ENCODE results near the gene GIT2. TPM values are rescaled to one million over a fixed set of nuclear protein-coding genes. Genes with fewer than 3 reads are reported as not detected.
A peak's percentile ranks its signal among the peaks of the same experiment; 100 is the strongest.
"Not testable (repeated sequence)": the region's sequence is repeated elsewhere in the genome, so short reads cannot be mapped to it uniquely, and the experiment has no call there.

GIT2 gene
- total RNA-seq, 1 donor from 2014 or later = 37.6 TPM

GRCh38 chr12:109899783-109900751 is 96.1 kb downstream of the GIT2 start, which contains the start of gene TCHP:
TSS of gene TCHP (plus strand) at chr12:109900274. CDS start at chr12:109903027, 2,753 bp downstream.
- Histone ChIP-seq H3K36me3 (ENCODE audit: control insufficient read depth in 3 of 3, insufficient read depth in 3 of 3, low read length in 3 of 3) (peaks cover 21 to 23% (median 22%) of the 10 kb centered on the region in 3 donors), H3K4me3 (ENCODE audit: low read length in 3 of 3) (peak within 1 kb of the TSS; percentile 89 to 97 (median 92)), H3K4me1 (ENCODE audit: control insufficient read depth in 3 of 3, insufficient read depth in 3 of 3, low read length in 3 of 3) (peaks cover 14 to 24% (median 17%) of the 10 kb centered on the region in 3 donors), H3K9ac (ENCODE audit: low read depth in 1 of 3, low read length in 3 of 3) (peak within 1 kb of the TSS; percentile 87 to 91 (median 88)), H3K27ac (ENCODE audit: low read depth, low read length) (peak within 1 kb of the TSS; percentile 77), H3K27me3 (ENCODE audit: control insufficient read depth in 3 of 3, insufficient read depth in 3 of 3, low read length in 3 of 3) (no peaks in the 10 kb centered on the region), H3K9me3 (ENCODE audit: control insufficient read depth in 3 of 3, low read length in 3 of 3) (no peaks in the 10 kb centered on the region)

GRCh38 chr12:109899345-109899744 is 96.8 kb downstream of the GIT2 start:
- peak overlapping the region; percentile 87 to 91 (median 88) for H3K9ac ChIP-seq (ENCODE audit: low read depth in 1 of 3, low read length in 3 of 3)
- peaks cover 13 to 16% (median 15%) of the 10 kb centered on the region in 3 donors for H3K36me3 ChIP-seq (ENCODE audit: control insufficient read depth in 3 of 3, insufficient read depth in 3 of 3, low read length in 3 of 3)
- H3K4me3 ChIP-seq (ENCODE audit: low read length in 3 of 3) = peak overlapping the region in 1 of 3 donors; percentile 92
- H3K27ac ChIP-seq (ENCODE audit: low read depth, low read length) = peak overlapping the region; percentile 77
- H3K9me3 ChIP-seq (ENCODE audit: control insufficient read depth in 3 of 3, low read length in 3 of 3); H3K27me3 ChIP-seq (ENCODE audit: control insufficient read depth in 3 of 3, insufficient read depth in 3 of 3, low read length in 3 of 3): not testable (repeated sequence)
- peaks cover 14 to 24% (median 17%) of the 10 kb centered on the region in 3 donors for H3K4me1 ChIP-seq (ENCODE audit: control insufficient read depth in 3 of 3, insufficient read depth in 3 of 3, low read length in 3 of 3)

GRCh38 chr12:109897029-109897428 is 99.1 kb downstream of the GIT2 start:
- no peaks in the 10 kb centered on the region for H3K36me3 ChIP-seq (ENCODE audit: control insufficient read depth in 3 of 3, insufficient read depth in 3 of 3, low read length in 3 of 3)
- H3K9ac ChIP-seq (ENCODE audit: low read depth in 1 of 3, low read length in 3 of 3) = peak overlapping the region in 1 of 3 donors; percentile 33
- peaks cover 0 to 7% (median 3%) of the 10 kb centered on the region in 3 donors for H3K27me3 ChIP-seq (ENCODE audit: control insufficient read depth in 3 of 3, insufficient read depth in 3 of 3, low read length in 3 of 3)
- no peak overlapping the region for H3K4me3 ChIP-seq (ENCODE audit: low read length in 3 of 3)
- H3K9me3 ChIP-seq (ENCODE audit: control insufficient read depth in 3 of 3, low read length in 3 of 3) = no peaks in the 10 kb centered on the region
- no peak overlapping the region for H3K27ac ChIP-seq (ENCODE audit: low read depth, low read length)
- H3K4me1 ChIP-seq (ENCODE audit: control insufficient read depth in 3 of 3, insufficient read depth in 3 of 3, low read length in 3 of 3) = peaks cover 14 to 24% (median 17%) of the 10 kb centered on the region in 3 donors

- no peak overlapping the region for H3K9ac ChIP-seq (ENCODE audit: low read depth in 1 of 3, low read length in 3 of 3)
- no peaks in the 10 kb centered on the region for H3K36me3 ChIP-seq (ENCODE audit: control insufficient read depth in 3 of 3, insufficient read depth in 3 of 3, low read length in 3 of 3)
- no peak overlapping the region for H3K27ac ChIP-seq (ENCODE audit: low read depth, low read length)
- peaks cover 0 to 7% (median 3%) of the 10 kb centered on the region in 3 donors for H3K27me3 ChIP-seq (ENCODE audit: control insufficient read depth in 3 of 3, insufficient read depth in 3 of 3, low read length in 3 of 3)
- no peak overlapping the region for H3K4me3 ChIP-seq (ENCODE audit: low read length in 3 of 3)
- no peaks in the 10 kb centered on the region for H3K9me3 ChIP-seq (ENCODE audit: control insufficient read depth in 3 of 3, low read length in 3 of 3)
- H3K4me1 ChIP-seq (ENCODE audit: control insufficient read depth in 3 of 3, insufficient read depth in 3 of 3, low read length in 3 of 3) = peaks cover 7 to 16% (median 11%) of the 10 kb centered on the region in 3 donors
Observed at GRCh38 chr12:109896188-109896587, 100.0 kb downstream of the GIT2 start.

GRCh38 chr12:109894939-109895338 is 101.2 kb downstream of the GIT2 start:
- H3K27ac ChIP-seq (ENCODE audit: low read depth, low read length) = no peak overlapping the region

GRCh38 chr12:109893261-109893995 is 102.7 kb downstream of the GIT2 start:
- Histone ChIP-seq H3K27ac (ENCODE audit: low read depth, low read length) (no peak overlapping the region), H3K4me3 (ENCODE audit: low read length in 3 of 3) (no peak overlapping the region), H3K4me1 (ENCODE audit: control insufficient read depth in 3 of 3, insufficient read depth in 3 of 3, low read length in 3 of 3) (peaks cover 0 to 8% (median 2%) of the 10 kb centered on the region in 3 donors), H3K27me3 (ENCODE audit: control insufficient read depth in 3 of 3, insufficient read depth in 3 of 3, low read length in 3 of 3) (peaks cover 0 to 7% (median 3%) of the 10 kb centered on the region in 3 donors), H3K36me3 (ENCODE audit: control insufficient read depth in 3 of 3, insufficient read depth in 3 of 3, low read length in 3 of 3) (no peaks in the 10 kb centered on the region), H3K9ac (ENCODE audit: low read depth in 1 of 3, low read length in 3 of 3) (no peak overlapping the region), H3K9me3 (ENCODE audit: control insufficient read depth in 3 of 3, low read length in 3 of 3) (no peaks in the 10 kb centered on the region)

More at GRCh38 chr12:109894939-109895338, 101.2 kb downstream of the GIT2 start:
- Histone ChIP-seq H3K27me3 (ENCODE audit: control insufficient read depth in 3 of 3, insufficient read depth in 3 of 3, low read length in 3 of 3) (peaks cover 0 to 7% (median 3%) of the 10 kb centered on the region in 3 donors), H3K9ac (ENCODE audit: low read depth in 1 of 3, low read length in 3 of 3) (no peak overlapping the region), H3K36me3 (ENCODE audit: control insufficient read depth in 3 of 3, insufficient read depth in 3 of 3, low read length in 3 of 3) (no peaks in the 10 kb centered on the region), H3K4me3 (ENCODE audit: low read length in 3 of 3) (no peak overlapping the region), H3K4me1 (ENCODE audit: control insufficient read depth in 3 of 3, insufficient read depth in 3 of 3, low read length in 3 of 3) (peaks cover 0 to 5% (median 4%) of the 10 kb centered on the region in 3 donors), H3K9me3 (ENCODE audit: control insufficient read depth in 3 of 3, low read length in 3 of 3) (no peaks in the 10 kb centered on the region)

- Histone ChIP-seq H3K27ac (ENCODE audit: low read depth, low read length) (no peak overlapping the region), H3K27me3 (ENCODE audit: control insufficient read depth in 3 of 3, insufficient read depth in 3 of 3, low read length in 3 of 3) (peaks cover 0 to 7% (median 3%) of the 10 kb centered on the region in 3 donors), H3K9ac (ENCODE audit: low read depth in 1 of 3, low read length in 3 of 3) (no peak overlapping the region), H3K9me3 (ENCODE audit: control insufficient read depth in 3 of 3, low read length in 3 of 3) (no peaks in the 10 kb centered on the region), H3K4me1 (ENCODE audit: control insufficient read depth in 3 of 3, insufficient read depth in 3 of 3, low read length in 3 of 3) (peaks cover 0 to 8% (median 2%) of the 10 kb centered on the region in 3 donors), H3K36me3 (ENCODE audit: control insufficient read depth in 3 of 3, insufficient read depth in 3 of 3, low read length in 3 of 3) (no peaks in the 10 kb centered on the region), H3K4me3 (ENCODE audit: low read length in 3 of 3) (no peak overlapping the region)
Observed at GRCh38 chr12:109892748-109893147, 103.4 kb downstream of the GIT2 start.

GRCh38 chr12:109892165-109892715 is 103.9 kb downstream of the GIT2 start:
- H3K4me1 ChIP-seq (ENCODE audit: control insufficient read depth in 3 of 3, insufficient read depth in 3 of 3, low read length in 3 of 3) = peaks cover 0 to 8% (median 2%) of the 10 kb centered on the region in 3 donors
- no peak overlapping the region for H3K4me3 ChIP-seq (ENCODE audit: low read length in 3 of 3)
- no peak overlapping the region for H3K27ac ChIP-seq (ENCODE audit: low read depth, low read length)
- peaks cover 0 to 7% (median 3%) of the 10 kb centered on the region in 3 donors for H3K27me3 ChIP-seq (ENCODE audit: control insufficient read depth in 3 of 3, insufficient read depth in 3 of 3, low read length in 3 of 3)
- H3K36me3 ChIP-seq (ENCODE audit: control insufficient read depth in 3 of 3, insufficient read depth in 3 of 3, low read length in 3 of 3) = no peaks in the 10 kb centered on the region
- no peaks in the 10 kb centered on the region for H3K9me3 ChIP-seq (ENCODE audit: control insufficient read depth in 3 of 3, low read length in 3 of 3)
- H3K9ac ChIP-seq (ENCODE audit: low read depth in 1 of 3, low read length in 3 of 3) = no peak overlapping the region

GRCh38 chr12:109891731-109892130 is 104.4 kb downstream of the GIT2 start:
- not testable (repeated sequence) for H3K36me3 ChIP-seq (ENCODE audit: control insufficient read depth in 3 of 3, insufficient read depth in 3 of 3, low read length in 3 of 3)

More at GRCh38 chr12:109891731-109892130, 104.4 kb downstream of the GIT2 start:
- H3K27me3 ChIP-seq (ENCODE audit: control insufficient read depth in 3 of 3, insufficient read depth in 3 of 3, low read length in 3 of 3); H3K9ac ChIP-seq (ENCODE audit: low read depth in 1 of 3, low read length in 3 of 3); H3K27ac ChIP-seq (ENCODE audit: low read depth, low read length); H3K4me3 ChIP-seq (ENCODE audit: low read length in 3 of 3); H3K9me3 ChIP-seq (ENCODE audit: control insufficient read depth in 3 of 3, low read length in 3 of 3); H3K4me1 ChIP-seq (ENCODE audit: control insufficient read depth in 3 of 3, insufficient read depth in 3 of 3, low read length in 3 of 3): not testable (repeated sequence)

Data from skeletal muscle tissue (tissue), 4 donors.